WI38 (cell line): ENCODE data around the gene CFAP68.
A peak's percentile ranks its signal among the peaks of the same experiment; 100 is the strongest.
"Not testable (repeated sequence)": the region's sequence is repeated elsewhere in the genome, so short reads cannot be mapped to it uniquely, and the experiment has no call there.

Experiments
- H3K4me3 ChIP-seq: 2 replicates; pipeline ENCODE4 v1.5.1; 2011; ENCODE audit warnings: low read depth, mild to moderate bottlenecking, control low read depth, low read length
- CTCF ChIP-seq: IDR thresholded peaks from 2 replicates; pipeline ENCODE4 v1.5.1; 2012; ENCODE audit warnings: low read depth, mild to moderate bottlenecking, control low read depth, low read length

Gene CFAP68

GRCh38 chr11:111925953-111926352 lies 46.6 kb downstream of the CFAP68 start:
- no peak overlapping the region for H3K4me3 ChIP-seq

GRCh38 chr11:111926505-111927391 lies 47.4 kb downstream of the CFAP68 start:
- no peak for TF ChIP-seq CTCF
- H3K4me3 ChIP-seq: peak overlapping the region; percentile 58

More at GRCh38 chr11:111925953-111926352, 46.6 kb downstream of the CFAP68 start:
- no peak for TF ChIP-seq CTCF

- no peak for TF ChIP-seq CTCF
- H3K4me3 ChIP-seq: no peak overlapping the region
Measured at GRCh38 chr11:111930472-111930871, 51.1 kb downstream of the CFAP68 start.

GRCh38 chr11:111932611-111932950 lies 53.2 kb downstream of the CFAP68 start:
- no peak for TF ChIP-seq CTCF
- no peak overlapping the region for H3K4me3 ChIP-seq

GRCh38 chr11:111933176-111933575 lies 53.8 kb downstream of the CFAP68 start:
- not testable (repeated sequence) for H3K4me3 ChIP-seq

- no peak overlapping the region for H3K4me3 ChIP-seq
- no peak for TF ChIP-seq CTCF
Measured at GRCh38 chr11:111933872-111934271, 54.5 kb downstream of the CFAP68 start.

- H3K4me3 ChIP-seq: no peak overlapping the region
- TF ChIP-seq CTCF: no peak
Measured at GRCh38 chr11:111934306-111934705, 55.0 kb downstream of the CFAP68 start.
